Measurements from ENCODE around the gene LTBP2. TPM values are rescaled to one million over a fixed set of nuclear protein-coding genes. Genes with fewer than 3 reads are reported as not detected.

The LTBP2 gene
- total RNA-seq, 1 experiment from 2014 or later, result 1.5 TPM

GRCh38 chr14:74622257-74622656, 10.2 kb upstream of the LTBP2 start (continued):
- TF ChIP-seq ZBTB33 (IDR thresholded peaks at IDR 0.05; ENCODE audit: extremely low read depth, insufficient replicate concordance, low read length) (no peak), RAD21 (IDR thresholded peaks at IDR 0.05; ENCODE audit: low read depth) (no peak), SRF (IDR thresholded peaks at IDR 0.05; ENCODE audit: low read depth) (no peak), JUND (IDR thresholded peaks at IDR 0.05) (no peak), TCF7L2 (IDR thresholded peaks at IDR 0.05; ENCODE audit: borderline replicate concordance, extremely low read depth, insufficient read depth, insufficient read length) (no peak), CEBPB (IDR thresholded peaks at IDR 0.05; ENCODE audit: low read depth) (no peak), EZH2 (IDR thresholded peaks at IDR 0.05) (no peak)

- ChIA-PET CTCF (interaction anchor here (0.7 to 1.0 kb wide), 2 partner anchors 9 to 12 kb away, joined by 3 read pairs; no protein-coding TSS in a partner anchor), POLR2A (no interaction called here), RAD21 (ENCODE audit: low non-redundant PET in 1 of 2, low total read pairs in 2 of 2, uncharacterized antibody in 2 of 2, unreplicated experiment in 2 of 2) (no interaction called here)
- Histone ChIP-seq H3K4me3 (replicated peaks in 1 of 2; ENCODE audit: low read depth in 1 of 2, low read length in 2 of 2) (no peak overlapping the region), H3K27me3 (ENCODE audit: insufficient read depth, low read length) (0 out of 2 replicates have a peak, but pooled peaks cover 6% of the 10 kb centered on the region), H3K9me2 (ENCODE audit: insufficient read depth) (no peaks in the 10 kb centered on the region), H3K9ac (ENCODE audit: low read length) (no peak overlapping the region), H3K79me2 (ENCODE audit: insufficient read depth, low read length) (no peaks in the 10 kb centered on the region), H3K4me2 (ENCODE audit: low read length) (no peak overlapping the region), H3K27ac (ENCODE audit: low read depth, low read length) (no peak overlapping the region), H3K36me3 (ENCODE audit: control insufficient read depth in 1 of 2, insufficient read depth in 2 of 2, low read length in 2 of 2) (no peaks in the 10 kb centered on the region), H4K20me1 (ENCODE audit: insufficient read depth) (no peaks in the 10 kb centered on the region), H3K9me3 (ENCODE audit: control insufficient read depth in 1 of 2, insufficient read depth in 1 of 2, low read depth in 1 of 2, low read length in 2 of 2) (no peaks in the 10 kb centered on the region), H2AFZ (ENCODE audit: low read depth, low read length, poor library complexity, severe bottlenecking) (no peak overlapping the region), H3K4me1 (ENCODE audit: control insufficient read depth in 1 of 2, insufficient read depth in 2 of 2, low read length in 2 of 2) (peaks cover 47 to 58% of the 10 kb centered on the region in 2 experiments)
- no TSS peak for BruUV-seq (replicated peaks)
- intact Hi-C loops (cut with micrococcal nuclease), result no loop called here
- no peak for TF ChIP-seq CTCF (IDR thresholded peaks at IDR 0.05 in 2 of 3, conservative IDR thresholded peaks at IDR 0.05 in 1 of 3; ENCODE audit: borderline replicate concordance in 1 of 3, insufficient read depth in 1 of 3, low read depth in 2 of 3, low read length in 2 of 3)
- TF ChIP-seq TCF7L2 (IDR thresholded peaks at IDR 0.05; ENCODE audit: borderline replicate concordance, extremely low read depth, insufficient read depth, insufficient read length), result no peak
- no peak for TF ChIP-seq ELF1 (IDR thresholded peaks at IDR 0.05; ENCODE audit: borderline replicate concordance, low read depth)
- TF ChIP-seq ZFX (IDR thresholded peaks at IDR 0.05), result no peak
- TF ChIP-seq MAX (IDR thresholded peaks at IDR 0.05), result no peak
- no peak for TF ChIP-seq SIN3A (IDR thresholded peaks at IDR 0.05; ENCODE audit: low read depth)
- TF ChIP-seq SRF (IDR thresholded peaks at IDR 0.05; ENCODE audit: low read depth), result no peak
- no peak for TF ChIP-seq CBX3 (IDR thresholded peaks at IDR 0.05; ENCODE audit: low read depth)
- no peak for TF ChIP-seq EZH2 (IDR thresholded peaks at IDR 0.05)
- TF ChIP-seq RAD21 (IDR thresholded peaks at IDR 0.05; ENCODE audit: low read depth), result no peak
- TF ChIP-seq POLR2A (IDR thresholded peaks at IDR 0.05; ENCODE audit: borderline replicate concordance, extremely low read depth, insufficient read depth, insufficient read length), result no peak
- TF ChIP-seq FOSL1 (IDR thresholded peaks at IDR 0.05; ENCODE audit: low read depth), result no peak
- DNase-seq (ENCODE audit: low read depth, low spot score) (no peak), ATAC-seq (no peak)
Observed at GRCh38 chr14:74621556-74621955, 9.5 kb upstream of the LTBP2 start.
